ENCODE measurements around the gene PLCL2. TPM values are rescaled to one million over a fixed set of nuclear protein-coding genes. Genes with fewer than 3 reads are reported as not detected.
"Not testable (repeated sequence)": the region's sequence is repeated elsewhere in the genome, so short reads cannot be mapped to it uniquely, and the experiment has no call there.

Gene PLCL2
- polyA plus RNA-seq, 1 donor, result 10.2 TPM

- no peak for DNase-seq
- no peak overlapping the region for H3K27ac ChIP-seq (ENCODE audit: low read length)
- no CpG with 5 or more reads among the region's 2 CpGs for WGBS (ENCODE audit: insufficient coverage, low lambda C conversion rate)
Measured at GRCh38 chr3:16936233-16936632, 51.5 kb downstream of the PLCL2 start.

DNA sequence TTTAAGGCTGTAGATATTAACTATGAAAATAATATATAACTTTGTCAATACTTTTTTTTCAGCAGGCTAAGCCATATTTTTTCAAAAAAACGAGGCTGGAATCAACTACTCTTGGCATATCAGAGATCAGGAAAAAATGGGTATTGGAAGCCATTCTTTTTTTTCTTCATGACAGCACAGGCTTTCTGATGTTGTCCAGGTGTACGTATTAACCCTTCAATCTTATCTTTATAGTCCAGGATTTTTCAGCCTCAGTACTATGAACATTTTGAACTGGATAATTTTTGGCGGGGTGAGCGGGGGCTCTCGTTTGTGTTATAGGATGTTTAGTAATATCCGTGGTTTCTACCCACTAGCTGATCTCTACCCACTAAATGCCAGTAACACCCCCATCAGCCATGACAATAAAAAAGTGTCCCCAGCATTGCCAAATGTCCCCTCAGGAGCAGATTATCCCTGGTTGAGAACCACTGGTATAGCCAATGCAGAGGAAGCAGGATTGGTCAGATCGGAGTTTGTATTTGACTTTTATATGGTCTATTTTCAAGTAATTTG lies 52.0 kb downstream of the PLCL2 start:
- Histone ChIP-seq H3K27ac (ENCODE audit: low read length) (no peak overlapping the region), H3K4me1 (ENCODE audit: control insufficient read depth, insufficient read depth, low read length) (no peaks in the 10 kb centered on the region), H3K27me3 (ENCODE audit: control insufficient read depth, insufficient read depth, low read length) (no peaks in the 10 kb centered on the region), H3K4me3 (ENCODE audit: low read length) (no peak overlapping the region), H3K9me3 (ENCODE audit: control insufficient read depth, low read depth, low read length) (no peaks in the 10 kb centered on the region), H3K36me3 (ENCODE audit: control insufficient read depth, insufficient read depth, low read length) (no peaks in the 10 kb centered on the region)
- 100% methylated on average over 1 of the region's 7 CpGs for WGBS (ENCODE audit: insufficient coverage, low lambda C conversion rate)
- no peak for DNase-seq

More at GRCh38 chr3:16936233-16936632, 51.5 kb downstream of the PLCL2 start:
- no peak overlapping the region for H3K4me3 ChIP-seq (ENCODE audit: low read length)
- no peaks in the 10 kb centered on the region for H3K27me3 ChIP-seq (ENCODE audit: control insufficient read depth, insufficient read depth, low read length)
- no peaks in the 10 kb centered on the region for H3K36me3 ChIP-seq (ENCODE audit: control insufficient read depth, insufficient read depth, low read length)
- no peaks in the 10 kb centered on the region for H3K9me3 ChIP-seq (ENCODE audit: control insufficient read depth, low read depth, low read length)
- no peaks in the 10 kb centered on the region for H3K4me1 ChIP-seq (ENCODE audit: control insufficient read depth, insufficient read depth, low read length)

GRCh38 chr3:16937326-16937845 lies 52.6 kb downstream of the PLCL2 start:
- H3K36me3 ChIP-seq (ENCODE audit: control insufficient read depth, insufficient read depth, low read length), result no peaks in the 10 kb centered on the region
- no peaks in the 10 kb centered on the region for H3K9me3 ChIP-seq (ENCODE audit: control insufficient read depth, low read depth, low read length)
- no peaks in the 10 kb centered on the region for H3K4me1 ChIP-seq (ENCODE audit: control insufficient read depth, insufficient read depth, low read length)
- no peaks in the 10 kb centered on the region for H3K27me3 ChIP-seq (ENCODE audit: control insufficient read depth, insufficient read depth, low read length)
- WGBS (ENCODE audit: insufficient coverage, low lambda C conversion rate), result 100% methylated on average over 2 of the region's 6 CpGs
- H3K4me3 ChIP-seq (ENCODE audit: low read length), result no peak overlapping the region
- H3K27ac ChIP-seq (ENCODE audit: low read length), result no peak overlapping the region
- DNase-seq, result no peak

- no peaks in the 10 kb centered on the region for H3K9me3 ChIP-seq (ENCODE audit: control insufficient read depth, low read depth, low read length)
- DNase-seq, result no peak
- H3K27me3 ChIP-seq (ENCODE audit: control insufficient read depth, insufficient read depth, low read length), result no peaks in the 10 kb centered on the region
- no peaks in the 10 kb centered on the region for H3K4me1 ChIP-seq (ENCODE audit: control insufficient read depth, insufficient read depth, low read length)
- 70% methylated on average over 2 of the region's 7 CpGs for WGBS (ENCODE audit: insufficient coverage, low lambda C conversion rate)
- H3K27ac ChIP-seq (ENCODE audit: low read length), result no peak overlapping the region
- no peak overlapping the region for H3K4me3 ChIP-seq (ENCODE audit: low read length)
- H3K36me3 ChIP-seq (ENCODE audit: control insufficient read depth, insufficient read depth, low read length), result no peaks in the 10 kb centered on the region
Measured at GRCh38 chr3:16940769-16941700, 56.3 kb downstream of the PLCL2 start.

- H3K27ac ChIP-seq (ENCODE audit: low read length), result no peak overlapping the region
- DNase-seq, result no peak
- H3K9me3 ChIP-seq (ENCODE audit: control insufficient read depth, low read depth, low read length), result no peaks in the 10 kb centered on the region
- no peaks in the 10 kb centered on the region for H3K36me3 ChIP-seq (ENCODE audit: control insufficient read depth, insufficient read depth, low read length)
- H3K4me3 ChIP-seq (ENCODE audit: low read length), result no peak overlapping the region
- H3K4me1 ChIP-seq (ENCODE audit: control insufficient read depth, insufficient read depth, low read length), result no peaks in the 10 kb centered on the region
- H3K27me3 ChIP-seq (ENCODE audit: control insufficient read depth, insufficient read depth, low read length), result no peaks in the 10 kb centered on the region
- WGBS (ENCODE audit: insufficient coverage, low lambda C conversion rate), result 45% methylated on average over 1 of the region's 1 CpG
Measured at GRCh38 chr3:16942955-16943354, 58.2 kb downstream of the PLCL2 start.

DNA sequence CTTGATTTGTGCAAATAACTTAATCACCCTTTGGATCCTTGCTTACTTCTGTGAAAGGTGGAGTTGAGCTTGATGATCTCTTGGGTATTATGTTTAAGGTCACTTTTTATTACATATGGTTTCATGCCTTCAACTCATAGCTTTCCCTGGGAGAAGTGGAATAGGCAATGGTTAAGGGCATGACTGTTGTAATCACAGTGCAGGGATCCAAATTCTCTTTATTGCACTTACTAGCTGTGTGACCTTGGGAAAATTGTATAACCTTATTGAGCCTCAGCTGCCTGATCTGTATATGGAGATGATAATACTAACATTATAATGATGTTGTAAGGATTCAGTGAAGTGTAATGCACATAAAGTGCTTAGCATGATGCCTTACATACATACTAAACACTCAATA lies 59.1 kb downstream of the PLCL2 start:
- Histone ChIP-seq H3K9me3 (ENCODE audit: control insufficient read depth, low read depth, low read length) (no peaks in the 10 kb centered on the region), H3K4me3 (ENCODE audit: low read length) (no peak overlapping the region), H3K27ac (ENCODE audit: low read length) (no peak overlapping the region), H3K36me3 (ENCODE audit: control insufficient read depth, insufficient read depth, low read length) (no peaks in the 10 kb centered on the region), H3K4me1 (ENCODE audit: control insufficient read depth, insufficient read depth, low read length) (no peaks in the 10 kb centered on the region), H3K27me3 (ENCODE audit: control insufficient read depth, insufficient read depth, low read length) (no peaks in the 10 kb centered on the region)
- DNase-seq, result peak in 1 of 2 donors; percentile 43

DNA sequence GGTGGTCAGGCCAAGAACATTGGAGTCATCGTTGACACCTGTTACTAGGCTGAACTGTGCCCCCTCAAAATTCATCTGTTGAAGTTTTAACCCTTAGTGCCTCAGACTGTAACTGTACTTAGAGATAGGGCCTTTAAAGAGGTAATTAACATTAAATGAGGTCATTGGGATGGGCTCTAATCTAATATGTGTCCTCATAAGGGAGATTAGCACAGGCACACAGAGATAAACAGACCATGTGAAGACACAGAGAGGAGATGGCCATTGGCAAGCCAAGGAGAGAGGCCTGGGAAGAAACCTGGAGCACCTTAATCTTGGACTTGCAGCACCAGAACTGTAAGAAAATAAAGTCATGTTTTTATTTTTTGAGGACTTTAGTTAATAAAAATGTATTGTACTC lies 59.6 kb downstream of the PLCL2 start:
- H3K36me3 ChIP-seq (ENCODE audit: control insufficient read depth, insufficient read depth, low read length), result no peaks in the 10 kb centered on the region
- H3K4me3 ChIP-seq (ENCODE audit: low read length), result no peak overlapping the region
- no peaks in the 10 kb centered on the region for H3K4me1 ChIP-seq (ENCODE audit: control insufficient read depth, insufficient read depth, low read length)
- H3K9me3 ChIP-seq (ENCODE audit: control insufficient read depth, low read depth, low read length), result no peaks in the 10 kb centered on the region
- WGBS (ENCODE audit: insufficient coverage, low lambda C conversion rate), result no CpG with 5 or more reads among the region's 1 CpG
- no peak for DNase-seq
- no peaks in the 10 kb centered on the region for H3K27me3 ChIP-seq (ENCODE audit: control insufficient read depth, insufficient read depth, low read length)
- no peak overlapping the region for H3K27ac ChIP-seq (ENCODE audit: low read length)

DNA sequence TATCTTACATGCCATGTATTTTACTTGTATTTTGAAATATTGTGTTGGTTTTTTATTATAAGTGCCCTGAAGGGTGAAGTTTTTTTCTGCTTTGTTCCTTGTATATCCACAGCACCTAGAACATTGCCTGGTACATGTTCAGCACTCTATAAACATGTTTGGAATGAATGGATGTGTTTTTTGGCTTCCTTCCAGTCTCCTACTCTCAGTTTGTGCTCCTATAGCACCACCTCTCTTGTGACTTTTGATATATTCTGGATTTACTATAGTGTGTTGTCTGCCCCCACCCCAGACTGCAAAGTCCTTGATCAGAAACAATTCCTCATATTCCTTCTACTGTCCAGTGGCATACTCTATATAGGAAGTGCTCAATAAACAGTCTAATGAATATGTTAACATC lies 60.6 kb downstream of the PLCL2 start:
- H3K4me3 ChIP-seq (ENCODE audit: low read length), result no peak overlapping the region
- H3K27ac ChIP-seq (ENCODE audit: low read length), result no peak overlapping the region
- H3K36me3 ChIP-seq (ENCODE audit: control insufficient read depth, insufficient read depth, low read length), result no peaks in the 10 kb centered on the region
- H3K9me3 ChIP-seq (ENCODE audit: control insufficient read depth, low read depth, low read length), result no peaks in the 10 kb centered on the region
- H3K27me3 ChIP-seq (ENCODE audit: control insufficient read depth, insufficient read depth, low read length), result no peaks in the 10 kb centered on the region
- no peaks in the 10 kb centered on the region for H3K4me1 ChIP-seq (ENCODE audit: control insufficient read depth, insufficient read depth, low read length)
- DNase-seq, result no peak

DNA sequence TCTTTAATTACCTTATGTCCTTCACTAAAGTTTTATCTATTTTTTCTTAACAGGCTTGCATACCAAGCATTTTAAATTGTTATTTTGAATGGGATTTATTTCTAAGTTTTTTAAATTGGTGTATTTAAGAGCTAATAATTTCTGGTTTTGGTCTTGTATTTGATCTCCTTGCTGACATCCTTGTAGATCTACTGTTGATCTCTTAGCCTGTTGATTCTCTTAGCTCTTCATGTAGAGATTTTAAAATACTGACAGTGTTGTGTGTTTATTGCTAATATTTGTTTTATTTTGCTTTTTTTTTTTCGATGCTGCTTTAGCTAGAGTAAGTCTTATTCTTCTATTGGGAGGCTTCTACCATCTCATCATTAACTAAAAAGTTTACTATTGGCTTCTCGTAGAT lies 65.5 kb downstream of the PLCL2 start:
- H3K27ac ChIP-seq (ENCODE audit: low read length), result no peak overlapping the region
- DNase-seq, result no peak
- H3K36me3 ChIP-seq (ENCODE audit: control insufficient read depth, insufficient read depth, low read length), result no peaks in the 10 kb centered on the region
- H3K4me1 ChIP-seq (ENCODE audit: control insufficient read depth, insufficient read depth, low read length), result no peaks in the 10 kb centered on the region
- no peaks in the 10 kb centered on the region for H3K27me3 ChIP-seq (ENCODE audit: control insufficient read depth, insufficient read depth, low read length)
- H3K9me3 ChIP-seq (ENCODE audit: control insufficient read depth, low read depth, low read length), result no peaks in the 10 kb centered on the region
- 85% methylated on average over 2 of the region's 2 CpGs for WGBS (ENCODE audit: insufficient coverage, low lambda C conversion rate)
- no peak overlapping the region for H3K4me3 ChIP-seq (ENCODE audit: low read length)

DNA sequence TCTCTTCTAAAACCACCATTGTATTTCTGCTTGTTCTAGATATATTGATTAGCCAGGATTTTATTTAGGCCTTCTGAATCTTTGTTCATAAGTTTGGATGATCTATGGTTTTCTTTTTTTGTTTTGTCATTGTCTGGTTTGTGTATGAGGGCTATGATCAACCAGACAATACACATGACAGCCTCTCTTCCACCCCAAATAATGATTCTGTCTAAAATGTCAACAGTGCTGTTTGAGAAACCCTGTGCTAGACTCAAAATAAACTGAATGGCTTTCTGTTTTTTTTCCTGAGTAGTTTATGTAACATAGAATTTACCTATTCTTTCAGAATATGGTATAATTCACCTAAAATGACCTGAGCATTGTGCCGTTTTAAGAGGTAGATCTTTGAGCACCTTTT lies 66.1 kb downstream of the PLCL2 start:
- Histone ChIP-seq H3K27ac (ENCODE audit: low read length) (no peak overlapping the region), H3K9me3 (ENCODE audit: control insufficient read depth, low read depth, low read length) (no peaks in the 10 kb centered on the region), H3K4me1 (ENCODE audit: control insufficient read depth, insufficient read depth, low read length) (no peaks in the 10 kb centered on the region), H3K27me3 (ENCODE audit: control insufficient read depth, insufficient read depth, low read length) (no peaks in the 10 kb centered on the region), H3K36me3 (ENCODE audit: control insufficient read depth, insufficient read depth, low read length) (no peaks in the 10 kb centered on the region), H3K4me3 (ENCODE audit: low read length) (no peak overlapping the region)
- WGBS (ENCODE audit: insufficient coverage, low lambda C conversion rate), result 80% methylated on average over 1 of the region's 1 CpG
- no peak for DNase-seq

DNA sequence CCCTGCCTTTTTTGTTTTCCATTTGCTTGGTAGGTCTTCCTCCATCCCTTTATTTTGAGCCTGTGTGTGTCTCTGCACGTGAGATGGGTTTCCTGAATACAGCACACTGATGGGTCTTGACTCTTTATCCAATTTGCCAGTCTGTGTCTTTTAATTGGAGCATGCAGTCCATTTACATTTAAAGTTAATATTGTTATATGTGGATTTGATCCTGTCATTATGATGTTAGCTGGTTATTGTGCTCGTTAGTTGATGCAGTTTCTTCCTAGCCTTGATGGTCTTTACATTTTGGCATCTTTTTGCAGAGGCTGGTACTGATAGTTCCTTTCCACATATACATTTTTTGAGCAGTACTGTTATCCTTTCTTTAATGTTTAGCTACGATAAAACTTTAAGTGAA lies 73.1 kb downstream of the PLCL2 start:
- H3K36me3 ChIP-seq (ENCODE audit: control insufficient read depth, insufficient read depth, low read length); DNase-seq; H3K27ac ChIP-seq (ENCODE audit: low read length); H3K9me3 ChIP-seq (ENCODE audit: control insufficient read depth, low read depth, low read length); H3K4me3 ChIP-seq (ENCODE audit: low read length); H3K27me3 ChIP-seq (ENCODE audit: control insufficient read depth, insufficient read depth, low read length); H3K4me1 ChIP-seq (ENCODE audit: control insufficient read depth, insufficient read depth, low read length): not testable (repeated sequence)
- WGBS (ENCODE audit: insufficient coverage, low lambda C conversion rate), result 100% methylated on average over 1 of the region's 3 CpGs
